Adipocyte (in vitro differentiated cells): ENCODE results near the gene CHN1.

ENCODE experiments used
- DNase-seq: peaks from one replicate; pipeline ENCODE4 v3.0.0-alpha.2; 2015; ENCODE audit warnings: low read depth
- H3K27me3 ChIP-seq: replicated peaks from 2 replicates; pipeline ENCODE4 v1.7.0; 2013; ENCODE audit warnings: mild to moderate bottlenecking, low read length, moderate library complexity; ENCODE audit not compliant: control insufficient read depth, insufficient read depth
- H3K36me3 ChIP-seq: 2 replicates; pipeline ENCODE4 v1.7.0; 2013; ENCODE audit warnings: low read length, mild to moderate bottlenecking, moderate library complexity; ENCODE audit not compliant: control insufficient read depth, insufficient read depth, severe bottlenecking
- H3K4me1 ChIP-seq: 2 replicates; pipeline ENCODE4 v1.7.0; 2013; ENCODE audit warnings: mild to moderate bottlenecking, low read length, moderate library complexity; ENCODE audit not compliant: control insufficient read depth, insufficient read depth
- H3K4me3 ChIP-seq: 2 replicates; pipeline ENCODE4 v1.7.0; 2013; ENCODE audit warnings: mild to moderate bottlenecking, low read length, moderate library complexity
- H3K9ac ChIP-seq: 2 replicates; pipeline ENCODE4 v1.7.0; 2013; ENCODE audit warnings: mild to moderate bottlenecking, low read length, moderate library complexity
- H3K9me3 ChIP-seq: 2 replicates; pipeline ENCODE4 v1.7.0; 2013; ENCODE audit warnings: mild to moderate bottlenecking, low read length, moderate library complexity; ENCODE audit not compliant: control insufficient read depth

Gene CHN1

DNA sequence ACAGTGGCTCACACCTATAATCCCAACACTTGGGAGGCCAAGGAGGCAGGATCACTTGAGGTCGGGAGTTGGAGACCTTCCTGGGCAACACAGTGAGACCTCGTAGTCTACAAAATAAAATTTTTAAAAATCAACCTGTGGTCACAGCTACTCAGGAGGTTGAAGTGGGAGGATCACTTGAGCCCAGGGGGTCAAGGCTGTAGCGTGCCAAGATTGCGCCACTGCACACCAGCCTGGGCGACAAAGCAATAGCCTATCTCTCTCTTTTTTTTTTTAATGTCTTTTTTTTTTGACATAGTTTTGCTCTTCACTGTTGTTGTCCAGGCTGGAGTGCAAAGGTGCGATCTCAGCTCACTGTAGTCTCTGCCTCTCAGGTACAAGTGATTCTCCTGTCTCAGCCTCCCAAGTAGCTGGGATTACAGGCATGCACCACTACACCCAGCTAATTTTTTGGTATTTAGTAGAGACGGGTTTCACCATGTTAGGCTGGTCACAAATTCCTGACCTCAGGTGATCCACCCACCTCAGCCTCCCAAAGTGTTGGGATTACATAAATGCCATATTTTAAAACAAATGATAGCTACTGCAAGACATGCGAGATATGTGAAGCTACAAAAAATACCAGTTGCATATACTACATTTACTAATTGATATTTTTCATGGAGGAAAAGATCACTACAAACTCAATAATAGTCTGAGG is 55.0 kb downstream of the CHN1 start:
- H3K36me3 ChIP-seq = no peaks in the 10 kb centered on the region
- H3K4me3 ChIP-seq = no peak overlapping the region
- no peaks in the 10 kb centered on the region for H3K4me1 ChIP-seq
- H3K9ac ChIP-seq = no peak overlapping the region
- DNase-seq = no peak
- no peaks in the 10 kb centered on the region for H3K27me3 ChIP-seq
- no peaks in the 10 kb centered on the region for H3K9me3 ChIP-seq

DNA sequence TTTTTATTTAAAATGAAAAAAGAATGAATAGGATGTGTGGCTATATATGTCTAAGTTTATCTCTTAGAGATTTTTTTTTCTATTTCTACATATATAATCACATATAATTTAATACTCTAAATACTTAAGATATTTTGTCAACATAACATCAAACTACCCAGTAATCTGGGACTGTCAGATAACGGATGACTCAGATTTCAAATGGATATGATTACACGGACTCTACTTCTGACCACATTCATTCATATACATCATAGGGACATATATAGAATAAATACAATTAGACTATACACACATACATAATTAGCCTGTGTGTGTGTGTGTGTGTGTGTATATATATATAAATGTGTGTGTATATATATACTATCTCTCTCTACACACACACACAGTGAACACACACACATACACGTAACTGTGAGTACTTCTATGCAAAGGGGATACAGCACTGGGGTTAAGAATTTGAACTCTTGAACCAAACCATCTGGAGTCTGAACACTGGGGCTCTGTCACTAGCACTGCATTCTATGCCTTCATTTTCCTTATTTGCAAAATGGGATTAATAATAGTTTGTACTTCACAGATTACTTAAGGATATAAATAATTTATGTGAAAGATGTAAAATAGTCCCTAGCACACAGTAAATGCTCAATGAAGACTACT is 59.5 kb downstream of the CHN1 start:
- no peaks in the 10 kb centered on the region for H3K36me3 ChIP-seq
- no peak for DNase-seq
- no peaks in the 10 kb centered on the region for H3K4me1 ChIP-seq
- H3K4me3 ChIP-seq = no peak overlapping the region
- no peaks in the 10 kb centered on the region for H3K27me3 ChIP-seq
- no peaks in the 10 kb centered on the region for H3K9me3 ChIP-seq
- H3K9ac ChIP-seq = no peak overlapping the region

DNA sequence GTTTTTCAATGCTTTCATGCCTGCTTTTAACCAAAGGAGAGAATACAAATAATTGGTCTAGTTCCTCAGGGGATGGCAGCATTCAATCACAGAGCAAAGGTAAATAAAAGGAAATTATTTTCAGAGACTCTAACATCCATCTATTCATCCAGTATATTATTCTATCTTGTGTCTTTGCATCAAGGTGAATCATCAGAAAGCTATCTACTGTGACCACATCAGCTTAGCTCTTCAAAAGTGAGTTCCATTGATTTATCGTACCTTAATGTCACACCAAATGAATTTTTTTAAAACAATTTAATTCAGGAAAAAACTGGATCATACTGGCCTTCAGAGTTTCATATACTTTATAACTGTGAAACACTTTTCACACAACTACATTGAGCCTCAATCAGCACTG is 66.1 kb downstream of the CHN1 start:
- H3K9me3 ChIP-seq = peaks cover 6% of the 10 kb centered on the region
- H3K9ac ChIP-seq = no peak overlapping the region
- no peak overlapping the region for H3K4me3 ChIP-seq
- H3K4me1 ChIP-seq = no peaks in the 10 kb centered on the region
- H3K27me3 ChIP-seq = no peaks in the 10 kb centered on the region
- H3K36me3 ChIP-seq = no peaks in the 10 kb centered on the region
- peak; percentile 41 for DNase-seq

DNA sequence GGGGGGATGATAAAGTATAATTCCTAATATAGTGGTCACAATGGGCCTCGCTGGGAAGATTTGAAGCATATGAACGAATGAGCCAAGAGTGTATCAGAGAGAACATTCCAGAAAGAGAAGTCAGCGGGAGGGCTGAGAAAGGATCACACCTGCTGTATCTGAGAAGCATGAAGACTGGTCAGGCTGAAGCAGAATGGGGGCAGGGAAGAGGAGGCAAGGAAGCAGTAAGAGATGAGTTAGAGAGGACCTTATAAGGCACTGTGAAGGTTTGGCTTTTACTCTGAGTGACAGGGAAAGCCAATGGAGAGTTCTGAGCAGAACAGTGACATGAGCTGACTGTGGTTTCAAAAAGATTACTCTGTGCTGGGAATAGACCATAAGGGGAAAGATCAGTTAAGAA is 73.5 kb downstream of the CHN1 start:
- H3K9me3 ChIP-seq = peaks cover 10% of the 10 kb centered on the region
- DNase-seq = no peak

DNA sequence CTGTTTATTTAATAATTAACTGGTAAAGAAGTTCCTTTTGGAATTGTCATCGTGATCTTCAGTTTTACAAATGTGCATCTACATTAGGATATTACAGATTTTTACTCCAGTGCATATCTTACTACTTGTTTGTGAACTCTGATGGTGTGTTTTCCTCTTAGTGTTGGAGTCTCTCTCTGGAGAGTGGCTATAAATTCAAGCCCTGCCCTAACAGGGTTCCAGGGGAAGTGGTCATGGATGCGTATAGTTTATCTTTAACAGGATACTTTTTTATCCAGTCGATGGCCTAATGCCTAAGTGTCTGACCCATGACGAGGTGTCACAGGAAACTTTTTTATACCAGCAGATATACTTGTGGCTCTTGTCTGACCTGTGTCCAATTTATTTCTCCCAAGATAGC is 75.4 kb downstream of the CHN1 start:
- no peak for DNase-seq
- Histone ChIP-seq H3K27me3 (no peaks in the 10 kb centered on the region), H3K4me1 (peaks cover 12% of the 10 kb centered on the region), H3K36me3 (no peaks in the 10 kb centered on the region), H3K4me3 (no peak overlapping the region), H3K9ac (no peak overlapping the region), H3K9me3 (peaks cover 9% of the 10 kb centered on the region)

More for the DNA sequence above, 73.5 kb downstream of the CHN1 start:
- Histone ChIP-seq H3K4me3 (no peak overlapping the region), H3K4me1 (peaks cover 12% of the 10 kb centered on the region), H3K36me3 (no peaks in the 10 kb centered on the region), H3K27me3 (no peaks in the 10 kb centered on the region), H3K9ac (no peak overlapping the region)

DNA sequence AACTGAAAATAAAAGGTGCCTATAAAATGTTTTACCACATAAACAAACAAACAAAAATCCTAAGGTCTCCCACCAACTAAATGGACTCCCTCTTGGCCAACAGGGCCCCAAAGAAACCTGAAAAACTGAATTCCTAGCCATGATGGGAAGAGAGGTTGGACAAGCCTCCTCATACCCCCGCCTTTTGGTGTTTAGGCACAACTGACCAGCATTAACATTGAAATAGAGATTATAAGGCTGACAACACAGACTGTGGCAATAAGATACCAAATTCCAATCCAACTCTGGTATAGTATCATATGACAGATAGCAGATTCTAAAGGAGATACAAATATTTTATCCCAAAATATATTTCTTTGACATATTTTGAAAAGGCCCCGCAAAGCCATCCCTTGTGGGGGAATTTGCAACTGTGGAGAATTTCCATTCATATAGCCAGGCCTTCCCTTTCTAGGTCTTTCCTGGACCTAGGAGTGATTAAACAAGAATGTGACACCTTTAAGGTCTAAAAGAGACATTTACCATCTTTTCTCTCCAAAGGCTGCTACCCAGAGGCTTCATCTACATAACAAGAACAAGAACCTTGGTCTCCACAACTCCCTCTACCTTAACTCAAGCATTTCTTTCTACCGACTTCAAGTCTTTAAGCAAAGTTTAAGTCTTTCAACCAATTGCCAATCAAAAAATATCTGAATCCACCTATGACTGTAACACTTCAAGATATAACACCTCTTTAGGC is 80.0 kb downstream of the CHN1 start:
- DNase-seq = no peak
- Histone ChIP-seq H3K4me1 (peaks cover 1% of the 10 kb centered on the region), H3K27me3 (no peaks in the 10 kb centered on the region), H3K4me3 (no peak overlapping the region), H3K9me3 (no peaks in the 10 kb centered on the region), H3K36me3 (no peaks in the 10 kb centered on the region), H3K9ac (no peak overlapping the region)

DNA sequence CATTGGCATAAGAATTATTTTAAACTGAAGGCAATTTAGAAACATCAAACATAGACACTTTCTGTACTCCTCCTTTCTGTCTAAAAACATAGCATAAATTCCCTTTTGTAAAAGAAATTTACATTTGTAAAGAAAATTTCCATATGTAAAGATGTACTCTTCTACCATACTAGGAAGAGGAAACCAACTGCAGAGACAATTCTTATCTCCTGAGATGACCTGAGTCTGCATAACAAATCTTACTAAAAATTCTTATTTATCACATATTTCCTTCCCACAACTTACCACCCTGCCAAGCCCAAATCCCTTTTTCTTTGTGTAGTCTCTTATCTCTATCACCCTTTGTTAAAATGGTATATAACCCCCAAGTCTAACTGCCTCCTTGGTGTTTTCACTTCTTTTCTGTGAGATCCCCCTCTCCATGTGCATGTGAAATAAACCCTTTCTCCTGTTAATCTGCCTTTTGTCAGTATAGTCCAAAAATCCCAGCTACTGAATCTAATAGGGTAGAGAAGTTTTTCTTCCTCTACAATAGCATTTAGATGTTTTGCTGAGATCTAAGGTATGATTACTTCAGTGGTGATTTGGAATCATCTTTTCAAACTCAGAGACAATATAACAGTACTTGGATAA is 81.0 kb downstream of the CHN1 start:
- H3K27me3 ChIP-seq = no peaks in the 10 kb centered on the region
- H3K9me3 ChIP-seq = no peaks in the 10 kb centered on the region
- DNase-seq = no peak
- H3K4me1 ChIP-seq = peaks cover 4% of the 10 kb centered on the region
- no peak overlapping the region for H3K9ac ChIP-seq
- no peak overlapping the region for H3K4me3 ChIP-seq
- H3K36me3 ChIP-seq = no peaks in the 10 kb centered on the region

DNA sequence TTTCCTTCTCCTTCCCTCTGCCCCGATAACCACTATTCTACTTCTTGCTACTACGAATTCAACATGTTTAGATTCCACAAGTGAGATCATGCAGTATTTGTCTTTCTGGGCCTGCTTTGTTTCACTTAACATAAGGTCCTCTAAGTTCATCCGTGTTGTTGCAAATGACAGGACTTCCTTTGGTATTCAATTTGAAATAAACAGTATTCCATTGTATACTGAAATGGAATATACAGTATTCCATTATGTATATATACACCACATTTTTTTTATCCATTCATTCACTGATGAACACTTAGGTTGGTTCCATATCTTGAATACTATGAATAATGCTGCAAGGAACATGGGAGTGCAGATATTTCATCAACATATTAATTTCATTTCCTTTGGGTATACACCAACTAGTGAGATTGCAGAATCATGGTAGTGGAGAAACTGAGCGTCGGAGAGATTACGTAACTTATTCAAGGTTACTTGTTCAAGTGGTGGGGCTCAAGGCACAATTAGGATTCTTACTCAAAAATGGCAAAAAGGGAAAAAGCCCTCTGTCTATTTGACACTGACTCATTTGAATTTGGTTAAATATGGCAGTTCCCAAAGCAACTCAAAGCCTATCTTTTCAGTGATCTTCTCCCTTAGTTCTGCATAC is 85.1 kb downstream of the CHN1 start:
- DNase-seq = no peak
- no peaks in the 10 kb centered on the region for H3K36me3 ChIP-seq

DNA sequence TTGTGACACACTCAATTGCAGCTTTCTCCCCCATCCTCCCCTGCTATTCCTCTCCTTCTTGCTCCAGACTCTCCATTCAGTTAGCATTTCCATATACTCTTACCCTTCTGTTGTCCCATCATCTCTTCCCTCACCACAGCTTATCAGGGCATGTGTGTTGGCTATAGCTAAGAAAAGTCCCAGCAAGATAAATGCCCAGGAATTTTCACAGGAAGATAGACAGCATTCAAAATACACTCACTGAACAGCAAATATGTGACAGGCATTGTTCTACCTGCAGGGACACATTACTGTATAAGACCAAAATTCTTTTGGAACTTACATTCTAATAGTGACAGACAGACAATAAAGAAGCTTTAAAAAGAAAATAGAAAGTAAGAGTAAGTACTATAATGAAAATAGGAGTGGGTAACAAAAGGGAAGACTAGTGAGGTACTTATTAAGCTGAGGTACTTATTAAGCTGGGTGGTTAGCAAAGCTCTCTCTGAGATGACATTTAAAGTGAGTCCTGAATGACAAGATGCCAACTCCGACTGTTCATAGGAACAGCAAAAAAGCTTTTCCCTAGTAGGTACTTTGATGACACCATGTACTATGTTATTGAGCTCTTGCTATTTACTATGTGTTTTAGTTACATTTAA is 86.2 kb downstream of the CHN1 start:
- Histone ChIP-seq H3K4me1 (peaks cover 13% of the 10 kb centered on the region), H3K4me3 (no peak overlapping the region), H3K36me3 (no peaks in the 10 kb centered on the region), H3K9me3 (no peaks in the 10 kb centered on the region), H3K9ac (no peak overlapping the region), H3K27me3 (no peaks in the 10 kb centered on the region)
- no peak for DNase-seq

More for the DNA sequence above, 85.1 kb downstream of the CHN1 start:
- Histone ChIP-seq H3K9ac (no peak overlapping the region), H3K27me3 (no peaks in the 10 kb centered on the region), H3K4me3 (no peak overlapping the region), H3K9me3 (no peaks in the 10 kb centered on the region), H3K4me1 (peaks cover 12% of the 10 kb centered on the region)

DNA sequence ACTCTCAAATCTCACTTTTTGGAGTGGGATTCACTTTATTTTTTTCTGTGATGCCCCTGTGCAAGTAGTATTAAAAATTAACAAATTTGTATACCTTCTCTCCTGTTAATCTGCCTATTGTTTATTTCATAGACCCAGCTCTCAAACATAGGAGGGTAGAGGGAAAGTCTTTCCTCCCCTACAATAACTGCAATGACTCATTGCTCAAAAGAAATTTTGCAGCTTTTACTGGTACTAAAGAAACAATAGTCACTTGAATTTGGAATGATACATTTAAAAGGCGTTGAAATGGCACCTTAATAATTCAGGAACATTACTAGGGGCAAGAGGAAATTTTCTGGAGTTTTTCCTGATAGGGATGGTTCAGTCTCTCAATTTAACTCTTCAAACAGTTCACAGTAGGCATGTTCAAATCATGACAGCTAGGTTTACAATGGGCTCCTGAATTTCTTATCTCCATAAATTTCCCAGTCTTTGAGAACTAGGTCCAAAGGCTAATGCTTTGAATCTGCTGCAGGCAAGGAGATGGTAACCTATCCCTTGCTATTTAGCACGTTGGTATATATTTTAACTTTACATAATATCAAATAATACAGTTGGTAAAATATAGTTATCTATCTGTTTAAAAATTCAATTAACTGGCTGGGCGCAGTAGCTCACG is 88.8 kb downstream of the CHN1 start:
- no peak overlapping the region for H3K4me3 ChIP-seq
- H3K27me3 ChIP-seq = no peaks in the 10 kb centered on the region
- H3K9me3 ChIP-seq = no peaks in the 10 kb centered on the region
- peaks cover 13% of the 10 kb centered on the region for H3K4me1 ChIP-seq
- no peak for DNase-seq
- no peak overlapping the region for H3K9ac ChIP-seq
- H3K36me3 ChIP-seq = no peaks in the 10 kb centered on the region
